SKM-1 (cell line): ENCODE results near the gene NIFK.

Experiments used
- DNase-seq: peaks from one replicate; lab custom pipeline; 2025; ENCODE audit not compliant: unreplicated experiment; lab: John Stamatoyannopoulos, UW

NIFK gene

GRCh38 chr2:121736462-121737336 lies at the start of gene NIFK:
NIFK (minus strand) TSS chr2:121736875; CDS start chr2:121736850, 25 bp downstream.
- DNase-seq = peak; percentile 94

- DNase-seq = no peak
Measured at GRCh38 chr2:121783180-121783579, 46.5 kb upstream of the NIFK start.

- DNase-seq = no peak
Measured at GRCh38 chr2:121778741-121779487, 42.2 kb upstream of the NIFK start.

GRCh38 chr2:121777699-121778058 lies 41.0 kb upstream of the NIFK start:
- DNase-seq = no peak

DNA sequence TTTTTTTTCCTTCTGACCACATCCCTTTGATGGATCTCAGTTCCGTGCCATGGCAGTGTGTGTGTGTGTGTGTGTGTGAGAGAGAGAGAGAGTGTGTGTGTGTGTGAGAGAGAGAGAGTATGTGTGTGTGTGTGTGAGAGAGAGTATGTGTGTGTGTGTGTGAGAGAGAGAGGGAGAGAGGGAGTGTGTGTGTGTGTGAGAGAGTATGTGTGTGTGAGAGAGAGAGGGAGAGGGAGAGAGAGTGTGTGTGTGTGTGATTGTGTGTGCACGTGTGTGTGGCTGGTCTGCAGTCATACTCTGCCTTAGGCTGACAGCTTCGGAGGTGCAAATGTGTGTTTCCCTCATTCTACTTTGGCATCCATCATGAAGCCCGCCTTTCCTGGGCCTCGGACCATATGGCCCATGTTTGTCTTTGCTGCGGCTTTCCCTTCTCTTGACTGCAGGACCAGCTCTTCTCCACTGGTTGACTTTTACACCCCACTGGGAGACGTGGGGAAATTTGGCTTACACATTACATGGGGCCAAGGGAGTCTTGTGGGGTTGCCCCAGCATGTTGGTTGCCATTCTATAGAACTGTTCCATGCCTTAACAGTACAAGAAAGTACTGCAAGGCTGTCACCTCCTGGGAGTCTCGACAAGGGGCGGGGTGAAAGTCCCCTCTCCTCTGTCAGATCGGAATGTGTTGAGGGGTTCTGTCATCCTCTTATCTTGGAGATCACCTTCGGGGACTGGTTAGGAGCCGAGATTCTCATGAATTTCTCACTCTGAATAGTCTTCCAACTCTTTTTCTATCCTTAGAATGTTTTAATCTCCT lies 40.4 kb upstream of the NIFK start:
- no peak for DNase-seq

DNA sequence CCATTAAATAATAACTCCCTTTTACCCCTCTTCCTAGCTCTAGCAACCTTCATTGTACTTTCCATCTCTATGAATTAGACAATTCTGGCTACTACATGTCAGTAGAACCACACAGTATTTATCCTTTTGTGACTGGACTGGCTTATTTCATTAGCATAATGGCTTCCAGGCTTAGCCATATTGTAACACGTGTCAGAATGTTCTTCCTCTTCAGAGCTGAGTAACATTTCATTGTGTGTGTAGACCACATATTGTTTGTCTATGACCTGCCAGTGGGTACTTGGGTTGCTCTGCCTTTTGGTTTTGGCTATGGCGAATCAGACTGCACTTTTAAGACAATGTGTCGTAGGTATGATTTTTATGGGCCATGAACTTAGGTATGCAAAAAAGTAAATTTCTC lies 39.7 kb upstream of the NIFK start:
- DNase-seq = no peak

- DNase-seq = no peak
Measured at GRCh38 chr2:121774235-121774634, 37.6 kb upstream of the NIFK start.

GRCh38 chr2:121771976-121772742 lies 35.5 kb upstream of the NIFK start:
- no peak for DNase-seq

GRCh38 chr2:121768143-121768755 lies 31.6 kb upstream of the NIFK start:
- DNase-seq = no peak

- no peak for DNase-seq
Measured at GRCh38 chr2:121766624-121767023, 29.9 kb upstream of the NIFK start.

- DNase-seq = no peak
Measured at GRCh38 chr2:121764681-121765228, 28.1 kb upstream of the NIFK start.

DNA sequence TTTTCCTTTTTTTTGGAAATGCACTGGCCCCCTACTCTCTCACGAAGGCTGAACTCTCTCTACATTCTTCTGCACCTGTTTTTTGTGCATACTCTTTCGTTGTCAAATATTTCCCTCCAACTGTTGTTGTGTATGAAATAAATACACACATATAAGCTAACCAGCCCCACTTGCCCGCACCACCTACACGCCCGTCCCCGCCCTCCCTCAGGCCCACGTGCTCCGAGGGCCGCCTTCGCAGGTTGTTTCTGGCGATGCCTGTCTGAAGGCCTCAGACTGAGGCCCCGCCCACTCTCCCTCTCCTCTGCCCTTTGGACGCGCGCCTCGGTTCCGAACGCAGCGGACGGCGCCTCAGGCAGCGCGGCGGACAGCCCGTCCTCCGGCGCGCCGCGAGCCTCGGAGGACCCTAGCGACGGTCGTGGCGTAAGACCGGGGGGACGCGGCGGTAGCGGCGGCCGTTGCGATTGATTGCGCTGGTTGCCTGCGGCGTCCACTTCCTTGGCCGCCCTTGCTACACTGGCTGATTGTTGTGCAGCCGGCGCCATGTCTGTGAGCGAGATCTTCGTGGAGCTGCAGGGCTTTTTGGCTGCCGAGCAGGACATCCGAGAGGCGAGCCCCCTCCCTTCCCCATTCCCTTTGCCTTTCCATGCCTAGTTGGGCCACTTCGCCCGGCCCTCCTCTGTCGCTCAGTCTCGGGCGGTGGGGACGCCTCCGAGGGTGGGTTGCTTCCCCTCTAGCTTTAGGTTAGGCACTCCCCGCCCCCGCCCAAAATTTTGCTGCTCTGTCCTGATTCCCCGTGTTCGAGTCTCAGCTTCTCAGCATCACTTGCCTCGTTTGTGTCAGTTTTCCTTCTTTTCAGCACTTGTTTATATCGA lies 18.8 kb upstream of the NIFK start, which contains the start of gene TSN:
Gene TSN (plus strand): TSS at position 415 of the 875 bp plus-strand sequence. CDS start 129 bp downstream, at position 544.
- DNase-seq = peak; percentile 96

GRCh38 chr2:121754851-121755236 lies 18.2 kb upstream of the NIFK start:
- no peak for DNase-seq

GRCh38 chr2:121748202-121748601 lies 11.5 kb upstream of the NIFK start:
- DNase-seq = peak; percentile 46

GRCh38 chr2:121746071-121746578 lies 9.4 kb upstream of the NIFK start:
- DNase-seq = no peak

DNA sequence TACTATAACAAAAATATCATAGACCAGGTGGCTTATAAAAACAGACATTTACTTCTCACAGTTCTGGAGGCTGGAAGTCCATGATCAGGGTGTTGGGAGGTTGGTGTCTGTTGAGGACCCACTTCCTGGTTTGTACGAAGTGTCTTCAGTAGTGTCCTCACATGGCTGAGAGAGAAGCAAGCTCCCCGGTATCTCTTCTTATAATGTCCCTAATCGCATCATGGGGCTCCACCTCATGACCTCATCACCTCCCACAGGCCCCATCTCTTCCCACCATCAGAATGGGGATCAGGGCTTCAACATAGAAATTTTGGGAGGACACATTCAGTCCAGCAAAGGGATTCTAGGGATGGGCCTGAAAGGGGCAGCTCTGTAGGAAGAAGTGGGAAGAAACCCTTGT lies 4.8 kb upstream of the NIFK start:
- no peak for DNase-seq

- DNase-seq = no peak
Measured at GRCh38 chr2:121740973-121741372, 4.3 kb upstream of the NIFK start.

GRCh38 chr2:121736140-121736461 lies 574 bp downstream of the NIFK start:
- DNase-seq = no peak
